ENCODE measurements around the gene MYL9. TPM values are rescaled to one million over a fixed set of nuclear protein-coding genes. Genes with fewer than 3 reads are reported as not detected.
"Not testable (repeated sequence)": the region's sequence is repeated elsewhere in the genome, so short reads cannot be mapped to it uniquely, and the experiment has no call there.

The MYL9 gene
- total RNA-seq, result 8.3 TPM

- peak; percentile 86 for DNase-seq
Measured at GRCh38 chr20:36541227-36541767, at the start of gene MYL9. MYL9 (plus strand) TSS chr20:36541519; CDS start chr20:36544885, 3,366 bp downstream.

DNA sequence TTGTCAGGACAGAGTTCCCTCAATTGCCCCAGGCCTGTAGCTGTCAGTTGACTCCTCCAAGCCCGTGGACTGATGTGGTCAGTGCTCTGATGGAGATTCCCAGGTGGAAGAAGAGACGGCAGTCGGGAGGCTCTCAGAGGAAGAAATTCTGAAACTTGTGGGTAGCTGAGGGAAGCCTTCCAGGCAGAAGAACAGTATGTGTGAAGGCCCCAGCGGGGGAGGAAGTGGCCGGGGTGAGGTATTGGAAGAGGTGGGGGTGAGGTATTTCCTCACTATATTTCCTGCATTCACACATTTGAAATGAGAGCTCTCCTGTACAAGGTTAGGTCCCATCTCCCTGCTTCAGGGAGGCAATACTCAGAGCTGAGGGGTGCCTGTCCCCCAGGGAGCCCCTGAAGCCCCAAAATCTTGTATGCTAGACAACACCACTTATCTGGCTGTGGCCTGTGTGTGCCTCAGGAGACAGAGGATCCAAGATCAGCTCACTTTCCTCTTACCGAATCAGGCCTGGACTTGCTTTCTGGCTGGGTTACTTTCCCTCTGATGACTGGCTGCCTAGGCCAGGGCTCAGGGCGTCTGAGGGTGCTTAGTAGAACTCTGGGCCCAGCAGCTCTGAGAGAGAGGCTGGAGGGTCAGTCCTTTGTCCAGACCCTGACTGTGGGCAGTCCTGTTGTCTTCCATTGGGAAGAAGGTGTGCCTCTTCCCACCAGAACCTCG is 49.3 kb upstream of the MYL9 start:
- no peak for DNase-seq

DNA sequence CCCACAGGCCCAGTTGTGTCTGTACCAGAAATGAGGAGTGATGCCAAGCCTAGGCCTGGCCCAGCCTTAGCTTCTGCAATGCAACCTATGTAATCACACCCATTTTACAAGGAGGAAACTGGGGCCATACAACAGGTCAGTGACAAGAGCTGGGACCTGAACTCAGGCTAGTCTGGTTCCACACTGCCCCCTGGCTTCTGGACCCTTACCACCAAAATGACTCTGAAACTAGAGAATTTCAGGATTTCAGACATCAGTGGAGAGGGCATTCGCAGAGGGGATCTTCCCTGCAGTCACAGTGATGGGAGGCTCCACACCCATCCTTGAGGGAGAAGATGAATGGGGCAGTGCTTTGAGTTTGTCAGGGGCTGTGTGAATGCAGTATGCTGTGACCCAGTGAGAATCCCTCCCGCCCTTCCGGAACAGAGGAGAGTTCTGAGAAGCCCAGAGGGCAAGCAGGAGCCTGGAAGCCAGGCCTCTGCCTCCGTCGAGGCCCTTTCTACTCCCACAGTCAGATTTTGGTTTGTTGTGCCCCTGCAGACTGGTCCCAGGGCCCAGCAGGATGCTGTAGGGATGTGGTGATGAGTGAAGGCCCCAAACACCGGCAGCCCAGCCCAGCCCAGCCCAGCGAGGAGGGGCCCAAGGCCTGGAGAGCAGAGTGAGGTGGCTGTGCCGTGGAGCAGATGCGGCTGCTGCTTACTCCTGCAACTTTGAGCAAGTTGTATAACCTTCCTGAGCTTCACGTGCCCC is 48.1 kb upstream of the MYL9 start:
- no peak for DNase-seq

GRCh38 chr20:36493801-36494114 is 47.6 kb upstream of the MYL9 start:
- DNase-seq, result peak; percentile 40

- no peak for DNase-seq
Measured at GRCh38 chr20:36496707-36497669, 44.3 kb upstream of the MYL9 start.

DNA sequence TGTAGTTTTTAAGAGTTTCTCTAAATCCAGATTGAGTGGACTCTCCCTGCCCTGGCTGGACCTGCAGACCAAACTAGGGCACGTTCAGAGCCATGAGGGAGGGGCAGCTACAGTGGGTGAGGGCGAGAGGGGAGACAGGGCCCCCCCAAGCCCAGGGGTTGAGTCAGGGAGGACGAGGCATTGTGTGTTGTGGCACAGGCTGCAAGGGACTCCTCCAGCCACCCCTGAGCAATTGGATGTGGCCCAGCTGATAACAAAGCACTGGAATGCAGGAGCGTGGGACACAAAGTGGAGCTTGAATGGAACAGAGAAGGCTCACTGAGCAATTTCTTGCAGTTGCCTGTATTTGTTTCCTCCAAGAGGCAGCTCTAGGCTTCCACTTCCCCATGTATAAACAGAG is 43.5 kb upstream of the MYL9 start:
- DNase-seq, result no peak

DNA sequence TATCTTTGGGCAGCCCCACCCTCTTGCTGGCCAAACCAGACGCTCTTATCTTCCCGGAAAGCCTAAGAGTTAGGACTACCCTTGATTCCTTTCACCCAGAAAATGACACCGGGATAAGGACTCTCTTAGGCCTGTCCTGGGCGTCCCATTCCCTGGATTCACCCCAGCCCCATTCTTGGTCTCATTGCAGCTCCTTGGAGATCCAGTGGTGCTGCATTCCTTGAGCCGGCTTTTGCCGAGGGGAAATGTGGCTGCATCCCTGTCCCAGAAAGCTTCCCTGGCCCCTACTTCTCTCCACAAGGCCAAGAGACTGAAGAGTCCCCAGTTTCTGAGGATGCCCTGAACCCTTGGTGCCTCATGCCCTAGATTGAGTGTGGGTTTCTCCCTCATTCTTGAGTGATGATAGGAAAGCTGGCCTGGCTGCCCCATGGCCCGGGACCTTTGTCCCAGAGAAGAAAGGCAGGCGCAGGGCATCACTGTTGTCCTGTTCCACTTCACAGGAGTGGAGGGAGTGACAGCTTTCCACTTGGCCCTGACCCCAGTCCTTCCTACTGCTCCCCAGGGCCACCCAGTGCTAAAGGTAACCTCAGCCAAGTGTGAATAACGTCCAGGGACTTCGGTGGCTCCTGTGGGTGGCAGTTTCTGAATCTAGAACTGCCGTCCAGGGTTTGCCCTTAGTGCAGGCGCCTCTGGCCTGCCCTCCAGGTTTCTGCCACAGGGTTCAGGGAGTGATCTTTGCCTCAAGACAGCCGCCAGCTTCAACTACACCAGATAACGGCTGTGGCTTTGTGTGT is 42.7 kb upstream of the MYL9 start:
- DNase-seq, result no peak

DNA sequence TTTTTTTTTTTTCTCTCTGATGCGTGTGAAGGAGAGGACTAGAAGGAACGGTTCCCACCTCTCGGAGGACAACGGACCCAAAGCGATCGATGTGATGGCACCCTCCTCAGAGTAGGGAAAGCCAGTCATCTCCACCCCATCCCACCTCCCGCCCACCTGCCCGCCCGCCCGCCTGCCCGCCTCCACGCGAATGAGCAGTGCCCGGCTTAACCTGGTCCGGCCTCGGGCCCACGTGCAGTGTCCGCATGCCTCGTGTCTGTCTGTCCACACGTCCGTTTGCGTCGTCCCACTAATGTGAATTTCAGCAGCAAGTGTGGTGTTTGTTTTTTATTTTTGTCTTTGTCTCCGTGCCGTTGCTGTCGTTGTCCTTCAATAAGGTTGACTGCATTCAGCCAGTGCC is 42.1 kb upstream of the MYL9 start:
- no peak for DNase-seq

DNA sequence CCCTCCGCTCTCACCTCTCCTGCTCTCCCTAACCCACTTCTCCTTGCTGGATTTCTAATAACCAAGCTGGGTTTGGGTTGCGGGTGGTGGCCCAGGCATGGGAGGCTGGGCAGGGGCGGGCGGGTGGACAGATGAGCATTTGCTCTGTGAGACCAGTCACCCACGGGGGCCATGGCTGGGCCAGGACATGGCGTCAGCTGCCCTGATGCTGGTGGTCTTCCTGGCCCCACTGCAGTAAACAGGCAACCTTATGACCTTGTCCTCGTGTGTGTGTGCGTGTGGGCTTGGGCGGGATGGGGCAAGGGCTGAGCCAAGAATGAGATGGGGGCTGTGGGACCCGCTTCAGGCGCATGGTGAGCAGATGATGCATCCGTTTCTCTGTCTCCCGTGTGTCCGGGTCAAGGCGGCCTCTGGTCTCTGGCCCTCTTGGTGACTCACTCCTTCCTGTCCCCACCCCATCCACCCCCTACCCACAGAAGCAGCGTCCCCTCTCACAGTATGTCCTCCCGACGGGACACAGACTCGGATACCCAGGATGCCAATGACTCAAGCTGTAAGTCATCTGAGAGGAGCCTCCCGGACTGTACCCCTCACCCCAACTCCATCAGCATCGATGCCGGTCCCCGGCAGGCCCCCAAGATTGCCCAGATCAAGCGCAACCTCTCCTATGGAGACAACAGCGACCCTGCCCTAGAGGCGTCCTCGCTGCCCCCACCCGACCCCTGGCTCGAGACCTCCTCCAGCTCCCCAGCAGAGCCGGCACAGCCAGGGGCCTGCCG is 41.4 kb upstream of the MYL9 start:
- DNase-seq, result no peak

DNA sequence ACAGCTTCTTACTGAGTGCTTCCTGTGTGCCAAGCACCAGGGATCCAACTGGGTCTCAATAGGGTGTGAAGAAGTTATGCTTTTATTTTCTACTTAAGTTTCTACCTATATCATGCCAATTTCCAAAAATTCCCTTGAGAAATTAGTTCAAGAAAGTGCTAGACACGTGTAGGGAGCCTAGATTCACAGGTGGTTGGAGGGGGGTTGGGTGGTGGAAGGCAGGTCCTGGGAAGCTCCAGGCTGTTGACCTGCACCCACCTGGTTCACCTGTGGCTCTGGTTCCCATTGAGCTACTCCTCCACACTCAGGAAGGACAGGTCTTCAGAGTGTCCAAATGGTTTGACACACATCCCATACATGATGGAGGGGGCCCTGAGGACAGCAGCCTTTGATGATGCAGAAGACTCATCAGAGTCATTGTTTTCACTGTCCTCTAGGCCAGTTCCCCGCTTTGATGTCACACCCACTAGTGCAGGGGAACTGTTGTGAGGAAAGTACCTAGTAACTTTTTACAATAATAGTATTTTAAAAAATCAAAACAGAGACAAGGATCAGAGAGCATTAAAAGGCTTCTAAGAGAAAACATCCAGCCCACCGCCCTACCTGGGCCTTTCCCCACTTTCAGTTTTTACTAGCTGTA is 39.8 kb upstream of the MYL9 start:
- no peak for DNase-seq

DNA sequence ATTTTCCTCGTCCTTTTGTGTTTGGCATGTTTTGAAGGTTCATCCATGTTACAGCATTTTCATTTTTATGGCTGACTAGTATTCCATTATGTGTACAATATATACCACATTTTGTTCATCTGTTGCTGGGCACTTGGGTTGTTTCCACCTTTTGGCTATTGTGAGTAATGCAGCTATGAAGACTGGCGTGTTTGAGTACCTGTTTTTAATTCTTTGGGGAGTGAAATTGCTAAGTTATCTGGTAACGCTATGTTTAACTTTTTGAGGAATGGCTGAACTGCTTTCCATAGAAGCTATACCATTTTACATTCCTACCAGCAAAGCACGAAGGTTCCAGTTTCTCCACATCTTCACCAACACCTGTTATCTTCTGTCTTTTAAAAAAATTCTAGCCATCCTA is 37.0 kb upstream of the MYL9 start:
- DNase-seq, result no peak

GRCh38 chr20:36506253-36506652 is 35.1 kb upstream of the MYL9 start:
- no peak for DNase-seq

GRCh38 chr20:36507746-36508145 is 33.6 kb upstream of the MYL9 start:
- DNase-seq, result no peak

DNA sequence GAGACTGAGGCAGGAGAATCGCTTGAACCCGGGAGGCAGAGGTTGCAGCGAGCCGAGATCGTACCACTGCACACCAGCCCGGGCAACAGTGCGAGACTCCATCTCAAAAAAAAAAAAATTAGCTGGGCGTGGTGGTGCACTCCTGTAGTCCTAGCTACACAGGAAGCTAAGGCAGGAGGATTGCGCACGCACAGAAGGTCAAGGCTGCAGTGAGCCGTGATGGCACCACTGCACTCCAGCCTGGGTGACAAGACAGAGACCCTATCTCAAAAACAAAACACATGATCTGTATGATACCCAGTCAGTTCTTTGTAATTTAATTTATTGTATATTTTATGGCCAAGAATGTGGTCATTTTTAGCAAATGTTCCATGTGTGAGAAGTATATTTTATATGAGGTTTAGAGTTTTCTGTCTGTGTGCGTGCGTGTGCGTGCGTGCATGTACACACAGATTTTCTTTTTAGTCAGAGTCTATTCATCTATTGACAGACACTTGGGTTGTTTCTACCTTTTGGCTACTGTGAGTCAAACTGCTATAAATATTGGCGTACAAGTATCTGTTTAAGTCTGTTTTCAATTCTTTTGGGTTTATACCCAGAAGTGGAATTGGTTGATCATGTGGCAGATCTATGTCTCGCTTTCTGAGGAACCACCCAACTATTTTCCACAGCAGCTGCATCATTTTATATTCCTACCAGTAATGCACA is 22.2 kb upstream of the MYL9 start:
- DNase-seq, result no peak

GRCh38 chr20:36519944-36520343 is 21.4 kb upstream of the MYL9 start:
- DNase-seq, result no peak

- no peak for DNase-seq
Measured at GRCh38 chr20:36521526-36521925, 19.8 kb upstream of the MYL9 start.

GRCh38 chr20:36522412-36522811 is 18.9 kb upstream of the MYL9 start:
- DNase-seq, result not testable (repeated sequence)

- no peak for DNase-seq
Measured at GRCh38 chr20:36523341-36523740, 18.0 kb upstream of the MYL9 start.

DNA sequence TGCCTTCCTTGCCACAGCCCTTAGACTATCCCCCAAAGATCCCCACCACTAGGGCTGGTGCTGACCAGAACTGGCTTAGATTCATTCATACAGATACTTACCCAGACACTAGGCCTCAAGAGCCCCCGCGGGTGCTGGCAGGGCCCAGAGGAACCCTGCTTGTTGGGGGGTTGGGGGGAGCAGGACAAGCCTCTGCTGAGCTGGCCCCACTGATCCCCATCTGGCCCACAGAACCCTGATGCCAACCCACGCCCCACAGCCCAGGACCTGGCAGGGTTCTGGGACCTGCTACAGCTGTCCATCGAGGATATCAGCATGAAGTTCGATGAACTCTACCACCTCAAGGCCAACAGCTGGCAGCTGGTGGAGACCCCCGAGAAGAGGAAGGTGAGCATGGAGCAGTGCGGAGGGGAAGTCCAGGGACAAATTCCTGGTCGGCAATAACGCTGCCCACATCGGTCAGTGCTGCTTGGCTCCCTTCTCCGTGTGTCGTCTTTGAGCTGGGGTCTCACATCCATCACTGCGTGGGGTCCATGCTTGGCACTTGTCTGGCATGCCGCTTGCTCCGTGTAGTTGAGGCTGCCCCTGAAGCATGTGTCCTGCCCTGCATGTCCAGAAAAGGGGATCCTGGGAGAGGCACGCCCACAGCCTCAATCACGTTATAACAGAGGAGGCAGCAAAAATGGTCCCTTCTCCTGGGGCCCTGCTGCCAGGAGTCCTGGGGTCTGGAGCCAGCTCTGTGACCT is 15.5 kb upstream of the MYL9 start:
- no peak for DNase-seq

Data from tongue (tissue), 2 donors.